DOHH2 (cell line): ENCODE measurements around the gene CLIC5.

Source experiments
- EZH2phosphoT487 ChIP-seq: fragments of 200-600 bp; sonication (generic); IDR thresholded peaks from 2 replicates; pipeline ENCODE4 v1.6.1; 2017; ENCODE audit warnings: borderline replicate concordance, mild to moderate bottlenecking, antibody characterized with exemption, low read length, moderate library complexity, mixed read lengths
- TF ChIP-seq, protein P1 (sequence below): fragments of 200-600 bp; sonication (generic); IDR thresholded peaks from one replicate; pipeline ENCODE4 v1.5.1; 2014; ENCODE audit warnings: antibody characterized with exemption, mild to moderate bottlenecking, low read depth, low read length; ENCODE audit not compliant: poor library complexity, severe bottlenecking

DNA sequence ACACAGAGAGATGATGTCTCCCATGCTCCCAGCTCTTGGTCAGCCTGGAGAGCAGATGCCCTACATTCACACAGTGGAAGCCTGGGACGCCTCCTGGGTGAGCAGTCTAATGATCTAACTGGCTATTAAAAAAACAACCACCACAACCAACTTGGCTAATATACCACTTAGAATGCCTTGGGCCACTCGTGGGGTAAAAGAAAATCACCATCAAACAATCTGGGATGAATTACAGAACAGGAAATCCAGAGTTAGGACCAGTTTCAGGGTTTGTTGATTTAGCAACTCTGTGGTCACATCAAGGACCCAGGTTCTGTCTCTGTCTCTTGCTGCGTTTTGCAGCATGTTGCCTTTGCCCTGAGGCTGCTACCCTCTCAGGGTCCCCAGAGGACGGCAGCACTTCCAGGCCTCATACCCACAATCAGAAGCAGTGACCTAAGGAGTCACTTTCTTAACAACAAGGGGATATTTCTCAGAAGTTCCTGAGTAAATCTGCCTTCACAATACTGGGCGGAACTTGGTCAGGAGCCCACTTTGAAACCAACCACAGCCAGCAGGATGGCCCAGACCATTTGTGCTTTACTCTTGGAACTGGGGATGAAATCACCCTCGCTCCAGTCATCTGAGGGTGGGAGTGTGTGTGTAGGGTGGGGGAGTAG, 118.7 kb downstream of the CLIC5 start:
- TF ChIP-seq, protein P1, sequence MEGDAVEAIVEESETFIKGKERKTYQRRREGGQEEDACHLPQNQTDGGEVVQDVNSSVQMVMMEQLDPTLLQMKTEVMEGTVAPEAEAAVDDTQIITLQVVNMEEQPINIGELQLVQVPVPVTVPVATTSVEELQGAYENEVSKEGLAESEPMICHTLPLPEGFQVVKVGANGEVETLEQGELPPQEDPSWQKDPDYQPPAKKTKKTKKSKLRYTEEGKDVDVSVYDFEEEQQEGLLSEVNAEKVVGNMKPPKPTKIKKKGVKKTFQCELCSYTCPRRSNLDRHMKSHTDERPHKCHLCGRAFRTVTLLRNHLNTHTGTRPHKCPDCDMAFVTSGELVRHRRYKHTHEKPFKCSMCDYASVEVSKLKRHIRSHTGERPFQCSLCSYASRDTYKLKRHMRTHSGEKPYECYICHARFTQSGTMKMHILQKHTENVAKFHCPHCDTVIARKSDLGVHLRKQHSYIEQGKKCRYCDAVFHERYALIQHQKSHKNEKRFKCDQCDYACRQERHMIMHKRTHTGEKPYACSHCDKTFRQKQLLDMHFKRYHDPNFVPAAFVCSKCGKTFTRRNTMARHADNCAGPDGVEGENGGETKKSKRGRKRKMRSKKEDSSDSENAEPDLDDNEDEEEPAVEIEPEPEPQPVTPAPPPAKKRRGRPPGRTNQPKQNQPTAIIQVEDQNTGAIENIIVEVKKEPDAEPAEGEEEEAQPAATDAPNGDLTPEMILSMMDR, result no peak
- TF ChIP-seq EZH2phosphoT487, result no peak
